Measurements from ENCODE around the gene FGF3. TPM values are rescaled to one million over a fixed set of nuclear protein-coding genes. Genes with fewer than 3 reads are reported as not detected.

Gene FGF3
- total RNA-seq, 1 donor from 2014 or later = not detected

- intact Hi-C loops (cut with DNase I) = no loop called here
- ATAC-seq = no peak
Measured at GRCh38 chr11:69828276-69828970, 9.2 kb upstream of the FGF3 start.

DNA sequence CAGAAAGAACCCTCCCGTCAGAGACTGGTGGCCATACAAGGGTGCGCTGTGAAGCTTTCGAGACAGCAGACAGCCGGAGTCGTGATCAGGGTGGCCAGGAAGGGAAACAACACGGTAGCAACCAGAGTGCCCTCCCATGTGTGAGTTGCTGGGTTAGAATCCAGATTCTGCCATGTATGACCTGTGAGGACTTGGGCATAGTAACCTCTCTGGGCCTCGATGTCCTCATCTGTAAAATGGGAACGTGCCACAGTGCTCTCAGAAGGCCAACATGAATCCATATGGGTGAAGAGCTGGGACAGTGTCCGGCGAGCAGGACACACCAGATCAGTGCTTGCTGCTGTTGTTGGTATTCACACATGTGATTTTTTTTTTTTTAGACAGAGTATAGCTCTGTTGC lies 7.6 kb upstream of the FGF3 start:
- no peak for DNase-seq (ENCODE audit: missing footprints)
- intact Hi-C loops (cut with DNase I) = no loop called here
- no peak for ATAC-seq

More at GRCh38 chr11:69828276-69828970, 9.2 kb upstream of the FGF3 start:
- no peak for DNase-seq (ENCODE audit: missing footprints)

GRCh38 chr11:69825941-69826340 lies 6.7 kb upstream of the FGF3 start:
- intact Hi-C loops (cut with DNase I) = no loop called here
- DNase-seq (ENCODE audit: missing footprints) (no peak), ATAC-seq (no peak)

DNA sequence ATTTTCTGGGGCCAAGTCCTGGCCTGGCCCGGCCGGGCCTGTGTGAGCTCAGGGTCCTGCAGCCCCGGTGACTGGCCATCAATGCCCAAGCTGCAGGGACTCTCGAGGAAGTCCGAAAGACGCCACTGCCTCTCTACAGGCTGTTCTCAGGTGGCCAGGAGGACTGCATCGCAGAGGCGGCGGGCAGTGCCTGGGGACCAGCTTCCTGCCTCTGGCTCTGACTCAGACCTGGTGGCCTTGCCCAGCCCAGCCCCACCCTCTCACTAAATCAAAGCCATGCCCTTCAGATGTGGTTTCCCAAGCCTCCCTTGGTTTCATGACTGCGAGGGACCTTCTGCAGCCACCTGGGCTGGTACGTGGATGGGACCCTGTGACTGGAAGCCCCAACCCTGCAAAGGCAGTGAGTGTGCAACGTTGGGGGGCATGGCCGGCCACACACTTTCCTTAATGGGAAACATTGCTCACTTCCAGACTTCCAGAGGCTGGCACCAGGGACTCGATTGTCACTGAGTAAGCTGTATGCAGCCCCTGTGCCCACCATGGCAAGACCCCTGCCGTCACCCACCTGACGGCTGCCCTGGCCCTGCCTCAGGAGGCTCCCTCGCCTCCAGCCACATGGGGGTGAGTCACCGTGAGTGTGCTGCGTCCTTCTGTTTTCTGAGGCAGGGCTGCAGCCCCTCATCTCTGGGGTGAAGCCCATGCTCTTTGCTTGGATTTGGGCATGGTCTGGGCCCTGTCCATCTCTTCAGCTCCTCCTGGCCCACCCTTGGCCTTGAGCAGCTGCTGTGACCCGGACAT lies 6.0 kb upstream of the FGF3 start:
- ATAC-seq (no peak), DNase-seq (ENCODE audit: missing footprints) (no peak)

GRCh38 chr11:69823641-69824265 lies 4.5 kb upstream of the FGF3 start:
- no peak for ATAC-seq
- DNase-seq (ENCODE audit: missing footprints) = no peak
- intact Hi-C loops (cut with DNase I) = no loop called here

More for the DNA sequence above, 6.0 kb upstream of the FGF3 start:
- intact Hi-C loops (cut with DNase I) = no loop called here

DNA sequence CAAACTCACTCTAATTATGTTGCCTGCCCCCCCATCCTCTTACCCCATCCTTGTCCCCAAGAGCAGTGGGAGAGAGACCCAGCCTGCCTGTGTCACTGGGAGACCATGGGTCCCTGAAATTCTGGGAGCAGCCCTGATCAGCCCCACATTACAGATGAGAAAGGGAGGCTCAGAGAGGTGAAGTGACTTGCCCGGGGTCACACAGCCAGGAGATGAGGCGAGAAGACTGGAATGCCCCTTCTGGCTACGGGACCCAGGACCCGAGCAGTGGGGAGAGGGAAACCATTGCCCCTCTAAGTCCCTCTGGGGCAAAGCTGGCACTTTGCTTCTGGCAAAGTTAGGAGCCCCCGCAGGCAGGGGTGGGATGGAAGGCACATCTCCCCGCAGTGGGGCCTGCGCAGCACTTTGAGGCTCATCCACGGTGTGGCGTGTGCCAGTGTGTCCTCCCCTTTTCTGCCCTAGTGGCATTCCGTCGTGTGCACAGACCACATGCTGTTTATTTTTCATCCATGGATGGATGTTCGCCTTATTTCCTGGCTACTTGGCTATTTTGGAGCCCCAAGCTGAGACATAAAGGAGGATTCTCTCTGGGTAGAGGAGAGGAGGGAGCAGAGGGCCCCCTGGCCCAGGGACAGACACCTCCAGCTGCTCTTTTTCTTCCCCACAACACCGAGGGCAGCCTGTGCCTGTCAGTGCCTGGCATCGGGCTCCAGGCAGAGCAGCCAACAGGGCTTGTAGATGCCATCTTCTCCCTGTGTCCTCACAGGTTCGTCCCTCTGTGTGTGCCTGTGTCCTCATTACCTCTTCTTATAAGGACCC lies 3.7 kb upstream of the FGF3 start:
- intact Hi-C loops (cut with DNase I) = no loop called here
- no peak for ATAC-seq
- DNase-seq (ENCODE audit: missing footprints) = no peak

GRCh38 chr11:69821511-69822040 lies 2.4 kb upstream of the FGF3 start:
- ATAC-seq = no peak
- no peak for DNase-seq (ENCODE audit: missing footprints)
- intact Hi-C loops (cut with DNase I) = no loop called here

- intact Hi-C loops (cut with DNase I) = no loop called here
- peak; percentile 33 for DNase-seq (ENCODE audit: missing footprints)
- ATAC-seq = no peak
Measured at GRCh38 chr11:69820441-69820840, 1.2 kb upstream of the FGF3 start.

DNA sequence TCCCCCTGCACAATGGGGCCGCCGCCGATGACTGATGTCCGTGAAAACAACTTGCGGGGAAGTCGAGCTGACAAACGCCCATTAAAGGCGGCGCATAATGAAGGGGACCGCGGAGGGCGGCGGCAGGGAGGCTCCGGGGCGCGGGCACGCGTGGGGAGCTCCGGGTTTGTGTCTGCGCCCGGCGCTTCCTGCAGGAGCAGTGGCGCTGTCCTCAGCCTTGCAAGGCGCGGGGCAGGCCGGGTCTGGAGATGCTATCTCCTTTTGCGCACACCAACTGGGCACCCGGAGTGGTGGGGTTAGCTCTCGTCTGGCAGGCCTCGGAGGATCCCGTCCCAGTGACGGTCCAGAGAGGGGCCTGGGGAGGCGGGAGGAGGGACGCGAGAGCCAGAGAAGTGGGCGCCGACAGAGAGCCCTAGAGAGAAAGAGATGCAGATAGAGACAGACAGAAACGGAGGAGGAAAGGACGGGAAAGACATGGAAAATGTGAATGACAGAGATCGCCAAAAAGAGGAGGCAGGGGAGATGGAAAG lies 390 bp upstream of the FGF3 start:
- intact Hi-C loops (cut with DNase I) = no loop called here
- DNase-seq (ENCODE audit: missing footprints) = no peak
- ATAC-seq = no peak

DNA sequence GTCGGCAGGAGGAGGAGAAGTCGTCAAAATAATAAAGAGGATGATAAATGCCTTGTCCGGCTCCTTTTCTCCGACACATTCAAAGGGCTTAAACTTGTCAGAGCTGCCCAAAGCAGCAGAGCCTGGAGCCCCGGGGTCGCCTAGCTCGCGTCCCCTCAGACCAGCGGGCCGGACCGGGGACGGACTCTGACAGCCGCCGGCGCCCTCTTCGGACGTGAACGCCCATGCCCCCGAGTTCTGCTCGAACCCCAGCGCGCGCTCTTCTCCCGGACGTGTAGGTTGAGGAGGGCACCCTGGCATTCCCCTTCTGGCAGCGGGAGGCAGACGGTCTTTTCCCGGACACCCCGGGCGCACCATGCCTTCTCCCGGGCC lies 999 bp downstream of the FGF3 start:
- intact Hi-C loops (cut with DNase I) = no loop called here
- DNase-seq (ENCODE audit: missing footprints) = no peak
- ATAC-seq = no peak

GRCh38 chr11:69817265-69818230 lies 1.7 kb downstream of the FGF3 start:
- intact Hi-C loops (cut with DNase I) = no loop called here
- ATAC-seq (no peak), DNase-seq (ENCODE audit: missing footprints) (no peak)

DNA sequence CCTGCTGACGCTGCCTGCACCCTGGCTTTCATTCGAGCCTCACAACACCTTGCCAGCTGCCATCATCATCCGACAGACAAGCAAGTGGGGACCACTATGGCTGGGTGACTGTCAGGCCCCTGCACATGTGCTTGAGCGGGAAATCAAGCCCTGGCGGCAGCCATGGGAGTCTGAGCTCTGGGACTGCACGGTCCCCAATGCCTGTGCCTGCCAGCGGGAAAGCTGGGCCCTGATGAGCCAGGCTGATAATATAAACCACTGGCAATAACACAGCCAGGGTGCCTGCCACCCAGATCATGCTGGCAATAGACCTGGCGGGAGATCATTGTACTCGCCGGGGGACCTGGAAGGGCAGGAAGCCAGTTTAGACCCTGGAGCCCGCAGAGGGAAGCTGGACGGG lies 2.5 kb downstream of the FGF3 start:
- no peak for ATAC-seq
- intact Hi-C loops (cut with DNase I) = no loop called here
- DNase-seq (ENCODE audit: missing footprints) = no peak

DNA sequence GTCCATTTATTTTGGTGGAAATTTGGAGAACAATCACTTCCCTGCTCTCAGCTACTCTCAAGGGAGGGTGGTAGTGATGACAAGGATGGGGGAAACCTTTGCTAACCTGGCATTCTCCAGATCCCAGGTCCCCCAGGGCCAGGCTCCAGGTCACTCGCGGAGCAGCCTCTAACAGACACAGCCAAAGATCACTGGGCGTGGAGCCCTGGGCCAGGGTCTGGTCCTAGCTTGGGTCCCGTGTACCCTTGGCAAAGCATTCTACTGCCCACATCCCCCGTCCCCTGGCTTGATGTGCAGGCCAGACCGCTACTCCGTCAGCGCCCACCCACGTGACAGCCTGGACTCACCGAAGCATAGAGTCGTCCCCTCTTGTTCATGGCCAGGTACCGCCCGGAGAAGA lies 3.2 kb downstream of the FGF3 start:
- DNase-seq (ENCODE audit: missing footprints) = no peak
- ATAC-seq = no peak
- intact Hi-C loops (cut with DNase I) = no loop called here

- intact Hi-C loops (cut with DNase I) = no loop called here
Measured at GRCh38 chr11:69814902-69815301, 4.3 kb downstream of the FGF3 start.

GRCh38 chr11:69814411-69814810 lies 4.8 kb downstream of the FGF3 start:
- ATAC-seq (no peak), DNase-seq (ENCODE audit: missing footprints) (no peak)
- intact Hi-C loops (cut with DNase I) = no loop called here

More at GRCh38 chr11:69814902-69815301, 4.3 kb downstream of the FGF3 start:
- DNase-seq (ENCODE audit: missing footprints) (no peak), ATAC-seq (no peak)

DNA sequence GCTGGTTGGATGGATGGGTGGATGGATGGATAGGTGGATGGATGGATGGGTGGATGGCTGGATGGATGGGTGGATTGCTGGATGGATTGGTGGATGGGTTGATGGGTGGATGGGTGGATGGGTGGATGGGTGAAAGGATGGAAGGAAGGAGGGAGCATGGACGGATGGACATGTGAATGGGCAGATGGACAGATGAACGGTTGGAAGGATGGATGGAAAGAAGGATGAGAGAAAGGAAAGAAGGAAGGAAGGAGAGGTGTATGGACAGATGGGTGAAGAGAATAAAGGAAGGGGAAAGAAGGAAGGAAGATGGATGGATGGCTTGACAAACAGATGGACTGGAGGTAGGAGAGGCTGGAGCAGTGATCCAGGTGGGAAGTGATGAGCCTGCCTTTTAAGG lies 5.4 kb downstream of the FGF3 start:
- no peak for DNase-seq (ENCODE audit: missing footprints)
- intact Hi-C loops (cut with DNase I) = no loop called here

DNA sequence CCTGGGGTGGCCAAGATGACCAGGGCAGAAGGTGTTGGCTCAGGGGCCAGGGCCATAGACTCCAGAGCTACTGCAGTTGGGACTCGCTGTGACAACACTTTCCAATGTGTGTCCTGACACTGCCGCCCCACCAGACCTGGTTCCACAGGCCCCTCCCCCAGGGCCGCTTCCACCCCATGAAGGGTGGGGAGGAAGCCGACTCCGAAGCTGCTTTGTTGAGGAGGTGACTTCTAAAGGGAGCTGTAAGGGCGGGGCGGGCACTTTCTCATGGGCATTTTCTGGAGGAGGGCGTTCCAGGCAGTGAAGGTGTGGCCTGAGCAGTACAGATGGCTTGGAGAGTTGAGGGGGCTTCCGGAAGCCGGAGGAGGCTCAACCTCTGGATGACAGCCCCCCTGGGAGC lies 6.3 kb downstream of the FGF3 start:
- ATAC-seq (no peak), DNase-seq (ENCODE audit: missing footprints) (no peak)
- intact Hi-C loops (cut with DNase I) = no loop called here

More for the DNA sequence above, 5.4 kb downstream of the FGF3 start:
- no peak for ATAC-seq

DNA sequence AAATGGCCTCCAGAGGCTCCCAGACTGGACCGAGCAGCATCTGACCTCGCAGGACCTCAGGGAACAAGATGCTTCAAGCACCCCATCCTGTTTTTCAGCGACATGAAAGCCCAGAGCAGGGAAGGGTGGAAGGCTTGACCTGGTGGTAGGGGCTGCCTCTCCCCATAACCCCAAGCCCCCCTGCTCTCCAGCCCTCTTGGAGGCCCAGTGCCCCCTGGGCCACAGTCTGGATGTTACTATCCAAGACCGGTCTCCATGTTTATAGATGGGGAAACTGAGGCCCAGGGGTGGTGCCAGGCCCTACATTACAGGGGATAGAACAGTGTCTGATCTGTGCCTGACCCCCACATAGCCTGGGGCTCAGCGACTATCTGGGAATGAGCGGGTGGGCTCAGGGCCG lies 7.0 kb downstream of the FGF3 start:
- ATAC-seq = no peak
- intact Hi-C loops (cut with DNase I) = no loop called here
- peak; percentile 56 for DNase-seq (ENCODE audit: missing footprints)
